Right lobe of liver (tissue), 6 donors: ENCODE results near the gene SLFN11. TPM values are rescaled to one million over a fixed set of nuclear protein-coding genes. Genes with fewer than 3 reads are reported as not detected.
"Not testable (repeated sequence)": the region's sequence is repeated elsewhere in the genome, so short reads cannot be mapped to it uniquely, and the experiment has no call there.

ENCODE experiments used
- ATAC-seq, 4 donors: fragments of 200-7000 bp; cut with Tn5 transposase; one replicate each; pipeline ENCODE4 v1.9.1; 2020; ENCODE audit warnings: mild to moderate bottlenecking in 4 of 4, moderate library complexity in 4 of 4
- DNase-seq, 3 donors: peaks; one replicate each; pipeline ENCODE4 v3.0.0-alpha.2; 2020
- H3K27ac ChIP-seq, 3 donors: fragments of 200-600 bp; one replicate each; pipeline ENCODE4 v1.8.0; 2022
- H3K27me3 ChIP-seq, 2 donors: fragments of 200-600 bp; one replicate each; pipeline ENCODE4 v1.8.0; 2022
- H3K36me3 ChIP-seq, 4 donors: fragments of 200-600 bp; sonication (generic) in 1 of 4; one replicate each; pipeline versions ENCODE4 v1.5.1 to v1.8.0; 2017 to 2022; ENCODE audit warnings: control low read depth in 1 of 4
- H3K4me1 ChIP-seq, 4 donors: fragments of 200-600 bp; sonication (generic) in 1 of 4; one replicate each; pipeline versions ENCODE4 v1.5.1 to v1.8.0; 2017 to 2022; ENCODE audit warnings: control low read depth in 1 of 4
- H3K4me3 ChIP-seq, 3 donors: fragments of 200-600 bp; one replicate each; pipeline ENCODE4 v1.8.0; 2022
- H3K9me3 ChIP-seq, 4 donors: fragments of 200-600 bp; sonication (generic) in 1 of 4; one replicate each; pipeline versions ENCODE4 v1.5.1 to v1.8.0; 2017 to 2022; ENCODE audit warnings: control low read depth in 1 of 4
- CTCF ChIP-seq, 4 donors: fragments of 200-600 bp in 3 of 4; fragments of 450-650 bp in 1 of 4; IDR thresholded peaks; one replicate each; pipeline versions ENCODE4 v1.5.1 to v1.8.0; 2016 to 2022; ENCODE audit warnings: antibody characterized with exemption in 4 of 4, mild to moderate bottlenecking in 2 of 4
- POLR2A ChIP-seq: fragments of 450-650 bp; IDR thresholded peaks from one replicate; pipeline ENCODE4 v1.6.1; 2017; ENCODE audit warnings: antibody characterized with exemption, mild to moderate bottlenecking
- WGBS: methylation state at CpG from one replicate; pipeline ENCODE4 v1.1.6; 2018; ENCODE audit warnings: low coverage, low lambda C conversion rate; ENCODE audit not compliant: insufficient coverage; ENCODE audit errors: missing lambda C conversion rate; 5-methylcytosine and 5-hydroxymethylcytosine counted together
- intact Hi-C, 2 donors: fragments of 100-400 bp; cut with DNase I; formaldehyde crosslinking; loops; one replicate each; pipeline versions ENCODE4 v1.11.2 to v1.14.1; 2022
- total RNA-seq, 6 experiments: library from RNA; depleted of rRNA in 2 of 6; stranded (reverse); fragments of >200 nt in 2 of 6; fragmentation: NEBNext Ultra II Directional in 3 of 6; extraction: Animal tissue kit (Norgen Biotek cat#: 25700) in 3 of 6; gene quantifications; one replicate each; pipeline versions ENCODE4 v1.1.0 to v1.2.4, GENCODE V29; 2016 to 2023
- donor health status: DM: no; HTN: yes; CAD: no.
- donor health status: DM: no; HTN: no; CAD: no.
- donor health status: DM: no; HTN: no; CAD: no.
- donor health status: DM: no; HTN: yes; CAD: no.
- donor health status: DM: no; HTN: yes; CAD: no.

The SLFN11 gene
- total RNA-seq, 6 experiments from 2014 or later = 1.4 to 8.9 (median 6.0) TPM

DNA sequence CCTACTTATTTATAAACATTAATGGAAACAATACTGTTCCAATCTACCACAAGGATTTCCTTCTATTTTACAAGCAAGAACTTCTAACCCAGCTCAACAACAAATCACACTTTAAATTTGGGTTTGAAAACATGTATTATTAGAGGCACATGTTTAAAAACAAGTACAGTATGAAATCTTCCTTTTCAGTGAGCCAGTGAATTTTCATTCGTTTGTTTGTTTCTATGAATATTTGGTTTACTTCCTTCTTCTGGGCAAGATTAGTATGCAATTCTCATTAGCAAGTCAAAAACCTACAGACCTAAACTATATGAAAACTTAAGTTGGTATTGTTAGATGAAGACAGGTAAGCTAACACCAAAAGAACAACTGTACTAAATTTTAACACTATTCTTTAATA, 33.1 kb upstream of the SLFN11 start:
- H3K36me3 ChIP-seq = no peaks in the 10 kb centered on the region
- DNase-seq = no peak
- H3K4me1 ChIP-seq = no peaks in the 10 kb centered on the region
- no peak for ATAC-seq
- H3K27ac ChIP-seq = no peak overlapping the region
- H3K4me3 ChIP-seq = no peak overlapping the region
- no peaks in the 10 kb centered on the region for H3K27me3 ChIP-seq
- no peak for TF ChIP-seq CTCF (IDR thresholded peaks at IDR 0.05)
- no peak for TF ChIP-seq POLR2A
- no peaks in the 10 kb centered on the region for H3K9me3 ChIP-seq
- 33% methylated on average over 1 of the region's 1 CpG for WGBS
- intact Hi-C loops = no loop called here

DNA sequence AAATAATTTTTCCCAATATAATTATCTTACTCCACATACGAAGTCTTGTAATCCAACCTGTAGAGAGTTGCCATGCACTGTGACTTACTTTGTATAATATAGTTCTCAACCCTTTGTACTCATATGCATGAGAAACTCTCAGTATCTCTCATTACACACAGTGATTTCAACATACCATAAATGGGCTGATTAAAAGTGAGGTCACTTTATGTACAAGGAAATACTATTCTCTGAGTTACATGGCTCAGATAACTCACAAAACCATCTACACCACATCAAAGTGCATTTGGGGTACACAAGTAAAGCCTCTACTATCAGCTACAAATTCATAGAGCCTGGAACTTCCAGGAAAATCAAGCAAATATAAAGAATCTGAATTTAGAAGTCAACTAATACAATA, 30.9 kb upstream of the SLFN11 start:
- H3K27ac ChIP-seq = no peak overlapping the region
- TF ChIP-seq POLR2A = no peak
- H3K36me3 ChIP-seq = no peaks in the 10 kb centered on the region
- intact Hi-C loops = no loop called here
- ATAC-seq = no peak
- WGBS = 45% methylated on average over 1 of the region's 1 CpG
- H3K27me3 ChIP-seq = no peaks in the 10 kb centered on the region
- H3K9me3 ChIP-seq = no peaks in the 10 kb centered on the region
- H3K4me3 ChIP-seq = no peak overlapping the region
- H3K4me1 ChIP-seq = no peaks in the 10 kb centered on the region
- no peak for DNase-seq

DNA sequence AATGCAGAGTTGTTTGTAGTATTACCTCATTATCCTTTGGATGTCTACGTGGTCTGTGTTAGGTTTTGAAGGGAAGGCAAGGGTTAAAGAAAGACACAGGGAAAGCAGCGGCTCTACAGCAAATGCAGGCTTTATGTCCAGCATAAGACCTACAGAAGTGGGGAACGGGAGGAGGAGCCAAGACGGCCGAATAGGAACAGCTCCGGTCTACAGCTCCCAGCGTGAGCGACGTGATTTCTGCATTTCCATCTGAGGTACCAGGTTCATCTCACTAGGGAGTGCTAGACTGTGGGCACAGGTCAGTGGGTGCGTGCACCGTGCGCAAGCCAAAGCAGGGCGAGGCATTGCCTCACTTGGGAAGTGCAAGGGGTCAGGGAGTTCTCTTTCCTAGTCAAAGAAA, 20.4 kb upstream of the SLFN11 start:
- H3K4me1 ChIP-seq, H3K9me3 ChIP-seq, H3K4me3 ChIP-seq, H3K27me3 ChIP-seq, H3K36me3 ChIP-seq, ATAC-seq, DNase-seq, H3K27ac ChIP-seq, intact Hi-C loops: not testable (repeated sequence)
- WGBS = 82% methylated on average over 12 of the region's 13 CpGs

DNA sequence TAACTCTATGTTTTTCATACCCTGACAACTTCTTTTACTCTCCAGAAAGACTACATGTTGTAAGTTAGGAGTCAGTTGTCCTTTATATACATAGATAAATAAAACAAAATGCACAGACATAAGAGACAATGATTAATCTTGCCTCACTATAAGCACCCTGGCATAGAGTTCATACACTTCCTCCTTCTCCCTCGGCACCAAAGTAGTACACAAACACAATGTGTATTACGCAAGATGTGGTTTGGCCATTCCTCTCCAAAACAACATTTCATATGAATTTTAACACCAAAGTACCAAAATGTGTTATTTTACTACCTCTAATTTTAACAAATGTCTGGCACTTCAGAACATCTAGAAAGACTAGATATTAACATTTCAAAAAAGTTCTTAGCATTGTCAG, 17.2 kb upstream of the SLFN11 start:
- 25% methylated on average over 2 of the region's 2 CpGs for WGBS
- Histone ChIP-seq H3K36me3 (no peaks in the 10 kb centered on the region), H3K27me3 (no peaks in the 10 kb centered on the region), H3K4me1 (no peaks in the 10 kb centered on the region), H3K4me3 (no peak overlapping the region), H3K9me3 (no peaks in the 10 kb centered on the region), H3K27ac (no peak overlapping the region)
- peak in 2 of 4 donors; percentile 31 to 50 for ATAC-seq
- TF ChIP-seq CTCF (IDR thresholded peaks at IDR 0.05) (no peak), POLR2A (no peak)
- no peak for DNase-seq
- intact Hi-C loops = no loop called here

DNA sequence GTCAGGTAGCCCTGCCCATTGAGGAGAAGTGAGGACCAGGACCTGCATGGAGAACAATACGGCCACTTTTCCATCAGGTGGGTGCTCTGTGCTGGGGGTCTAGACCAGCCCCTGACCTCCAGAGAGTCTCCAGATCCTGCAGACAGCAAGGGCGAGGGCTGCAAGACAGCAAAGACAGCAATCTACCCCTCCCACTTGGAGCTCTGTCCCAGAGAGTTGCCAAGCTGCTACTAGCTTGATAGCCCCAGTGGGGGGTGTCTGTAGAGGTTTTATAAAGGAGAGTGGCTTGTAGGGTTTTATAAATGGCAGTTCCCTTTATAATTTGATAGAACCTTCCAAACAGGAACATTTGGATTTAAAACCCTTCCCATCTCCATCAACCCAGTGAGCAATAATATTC, 16.7 kb upstream of the SLFN11 start:
- Histone ChIP-seq H3K36me3 (no peaks in the 10 kb centered on the region), H3K9me3 (no peaks in the 10 kb centered on the region), H3K27ac (no peak overlapping the region), H3K27me3 (no peaks in the 10 kb centered on the region), H3K4me1 (no peaks in the 10 kb centered on the region), H3K4me3 (no peak overlapping the region)
- ATAC-seq (no peak), DNase-seq (no peak)
- intact Hi-C loops = no loop called here
- 86% methylated on average over 1 of the region's 2 CpGs for WGBS
- TF ChIP-seq CTCF (IDR thresholded peaks at IDR 0.05) (no peak), POLR2A (no peak)

GRCh38 chr17:35387496-35387895, 14.1 kb upstream of the SLFN11 start:
- no peak for DNase-seq
- no peak overlapping the region for H3K4me3 ChIP-seq
- intact Hi-C loops = no loop called here
- no peaks in the 10 kb centered on the region for H3K27me3 ChIP-seq
- no peaks in the 10 kb centered on the region for H3K4me1 ChIP-seq
- no peaks in the 10 kb centered on the region for H3K36me3 ChIP-seq
- no peak for ATAC-seq
- TF ChIP-seq CTCF (IDR thresholded peaks at IDR 0.05) (no peak), POLR2A (no peak)
- no peaks in the 10 kb centered on the region for H3K9me3 ChIP-seq
- no peak overlapping the region for H3K27ac ChIP-seq
